Motor neuron (in vitro differentiated cells): ENCODE results near the gene DEDD2. TPM values are rescaled to one million over a fixed set of nuclear protein-coding genes. Genes with fewer than 3 reads are reported as not detected.

Experiments used
- ATAC-seq, 8 experiments: fragments of 200-7000 bp; cut with Tn5 transposase; replicated peaks in 6 of 8; 2 replicates each; pipeline ENCODE4 v1.8.0; 2021; ENCODE audit warnings: mild to moderate bottlenecking in 8 of 8, moderate library complexity in 8 of 8
- H3K27ac ChIP-seq, 2 donors: fragments of 250-450 bp; sonication (Bioruptor Pico); 2 replicates each; pipeline ENCODE4 v1.9.0; 2021; ENCODE audit warnings: antibody characterized with exemption in 2 of 2, mild to moderate bottlenecking in 2 of 2, moderate library complexity in 1 of 2
- H3K4me1 ChIP-seq, 2 donors: fragments of 250-450 bp; sonication (Bioruptor Pico); replicated peaks in 1 of 2; 2 replicates each; pipeline ENCODE4 v1.6.1; 2021; ENCODE audit warnings: antibody characterized with exemption in 2 of 2, mild to moderate bottlenecking in 2 of 2, moderate library complexity in 1 of 2
- H3K4me3 ChIP-seq, 5 donors: fragments of 250-450 bp; sonication (Bioruptor Pico); 2 replicates each; pipeline ENCODE4 v1.9.0; 2021; ENCODE audit warnings: antibody characterized with exemption in 5 of 5, mild to moderate bottlenecking in 5 of 5, moderate library complexity in 4 of 5
- WGBS, 10 experiments: fragments of 450-650 bp; shearing (Covaris generic); methylation state at CpG; one replicate each; pipeline ENCODE4 v1.0.0; 2022; 5-methylcytosine and 5-hydroxymethylcytosine counted together
- in situ Hi-C, 9 experiments: fragments of 400-800 bp; cut with MboI; loops; one replicate each; pipeline ENCODE4 v1.15.0; 2021; ENCODE audit warnings: low sequenced_read_pairs in 9 of 9, low pct_unique_long_range_greater_than_20kb in 2 of 9; ENCODE audit not compliant: unreplicated experiment in 9 of 9
- total RNA-seq, 8 experiments: library from RNA; unstranded; fragments of 300-600 nt; gene quantifications; 2 replicates each; pipeline versions ENCODE4 v1.2.3 to v1.2.4, GENCODE V29; 2022

The DEDD2 gene
- total RNA-seq, 8 experiments from 2014 or later = 17.9 to 35.9 (median 24.7) TPM

GRCh38 chr19:42229855-42230351 is 12.4 kb upstream of the DEDD2 start:
- in situ Hi-C loops = no loop called here
- ATAC-seq = peak in 6 of 8 experiments; percentile 5 to 89 (median 42)
- H3K4me1 ChIP-seq = peaks cover 0 to 3% of the 10 kb centered on the region in 2 donors
- WGBS, 10 experiments = no CpG with 5 or more reads among the region's 8 CpGs
- peak overlapping the region in 1 of 2 donors; percentile 41 for H3K27ac ChIP-seq
- no peak overlapping the region for H3K4me3 ChIP-seq

GRCh38 chr19:42229301-42229854 is 11.9 kb upstream of the DEDD2 start:
- peaks cover 0 to 3% of the 10 kb centered on the region in 2 donors for H3K4me1 ChIP-seq
- in situ Hi-C loops = no loop called here
- H3K27ac ChIP-seq = no peak overlapping the region
- peak in 1 of 8 experiments; percentile 11 for ATAC-seq
- 40 to 100% (median 100%) methylated on average over 1 to 3 of the region's 4 CpGs; no CpG with 5 or more reads in 4 of the 10 experiments for WGBS, 10 experiments
- no peak overlapping the region for H3K4me3 ChIP-seq

DNA sequence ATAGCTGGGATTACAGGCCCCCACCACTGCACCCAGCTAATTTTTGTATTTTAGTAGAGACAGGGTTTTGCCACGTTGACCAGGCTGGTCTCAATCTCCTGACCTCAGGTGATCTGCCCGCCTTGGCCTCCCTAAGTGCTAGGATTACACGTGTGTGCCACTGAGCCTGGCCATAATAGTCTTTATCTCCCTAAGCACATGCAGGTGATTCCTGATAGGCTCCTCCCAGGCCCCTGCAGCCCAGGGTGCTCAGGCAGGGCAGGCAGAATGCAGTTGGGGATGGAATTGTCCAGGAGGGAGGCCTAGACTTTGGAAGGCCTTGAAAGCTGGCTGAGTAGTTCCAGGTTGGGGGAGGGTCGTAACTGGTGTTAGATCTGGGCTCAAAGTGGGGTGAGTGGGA is 11.2 kb upstream of the DEDD2 start:
- 100% methylated on average over 1 of the region's 4 CpGs; no CpG with 5 or more reads in 7 of the 10 experiments for WGBS, 10 experiments
- Histone ChIP-seq H3K4me3 (no peak overlapping the region), H3K4me1 (peaks cover 0 to 3% of the 10 kb centered on the region in 2 donors), H3K27ac (no peak overlapping the region)
- ATAC-seq = no peak
- in situ Hi-C loops = no loop called here

- Histone ChIP-seq H3K4me1 (peaks cover 0 to 3% of the 10 kb centered on the region in 2 donors), H3K27ac (no peak overlapping the region), H3K4me3 (no peak overlapping the region)
- in situ Hi-C loops = no loop called here
- ATAC-seq = no peak
- 100% methylated on average over 1 of the region's 1 CpG; no CpG with 5 or more reads in 9 of the 10 experiments for WGBS, 10 experiments
Measured at GRCh38 chr19:42226886-42227285, 9.4 kb upstream of the DEDD2 start.

DNA sequence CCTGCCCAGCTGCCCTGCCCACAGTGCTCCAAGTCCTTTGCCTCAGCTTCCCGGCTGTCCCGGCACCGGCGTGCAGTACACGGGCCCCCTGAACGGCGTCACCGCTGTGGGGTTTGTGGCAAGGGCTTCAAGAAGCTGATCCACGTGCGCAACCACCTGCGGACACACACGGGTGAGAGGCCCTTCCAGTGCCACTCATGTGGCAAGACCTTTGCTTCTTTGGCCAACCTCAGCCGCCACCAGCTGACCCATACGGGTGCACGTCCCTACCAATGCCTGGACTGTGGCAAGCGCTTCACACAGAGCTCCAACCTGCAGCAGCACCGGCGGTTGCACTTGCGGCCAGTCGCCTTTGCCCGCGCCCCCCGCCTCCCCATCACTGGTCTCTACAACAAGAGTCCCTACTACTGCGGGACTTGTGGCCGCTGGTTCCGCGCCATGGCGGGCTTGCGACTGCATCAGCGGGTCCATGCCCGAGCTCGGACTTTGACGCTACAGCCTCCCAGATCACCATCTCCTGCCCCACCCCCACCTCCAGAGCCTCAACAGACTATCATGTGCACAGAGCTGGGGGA is 8.3 kb upstream of the DEDD2 start:
- H3K4me3 ChIP-seq = no peak overlapping the region
- 88% methylated on average over 5 of the region's 33 CpGs; no CpG with 5 or more reads in 9 of the 10 experiments for WGBS, 10 experiments
- H3K4me1 ChIP-seq = peaks cover 3 to 5% of the 10 kb centered on the region in 2 donors
- peak in 2 of 8 experiments; percentile 10 to 20 for ATAC-seq
- in situ Hi-C loops = no loop called here
- H3K27ac ChIP-seq = no peak overlapping the region

GRCh38 chr19:42224940-42225717 is 7.7 kb upstream of the DEDD2 start:
- ATAC-seq = peak in 2 of 8 experiments; percentile 5 to 6
- WGBS, 10 experiments = 80 to 100% (median 96%) methylated on average over 1 to 8 of the region's 37 CpGs; no CpG with 5 or more reads in 2 of the 10 experiments
- Histone ChIP-seq H3K27ac (no peak overlapping the region), H3K4me3 (no peak overlapping the region), H3K4me1 (peaks cover 3 to 5% of the 10 kb centered on the region in 2 donors)
- in situ Hi-C loops = loop anchor here in 2 of 9 experiments (25.0 kb wide), 1 partner anchor 113 kb away; no protein-coding TSS in a partner anchor

GRCh38 chr19:42220751-42221097 is 3.2 kb upstream of the DEDD2 start:
- 0% methylated on average over 1 to 5 of the region's 6 CpGs; no CpG with 5 or more reads in 1 of the 10 experiments for WGBS, 10 experiments
- in situ Hi-C loops = loop anchor here in 2 of 9 experiments (25.0 kb wide), 1 partner anchor 108 kb away; no protein-coding TSS in a partner anchor

DNA sequence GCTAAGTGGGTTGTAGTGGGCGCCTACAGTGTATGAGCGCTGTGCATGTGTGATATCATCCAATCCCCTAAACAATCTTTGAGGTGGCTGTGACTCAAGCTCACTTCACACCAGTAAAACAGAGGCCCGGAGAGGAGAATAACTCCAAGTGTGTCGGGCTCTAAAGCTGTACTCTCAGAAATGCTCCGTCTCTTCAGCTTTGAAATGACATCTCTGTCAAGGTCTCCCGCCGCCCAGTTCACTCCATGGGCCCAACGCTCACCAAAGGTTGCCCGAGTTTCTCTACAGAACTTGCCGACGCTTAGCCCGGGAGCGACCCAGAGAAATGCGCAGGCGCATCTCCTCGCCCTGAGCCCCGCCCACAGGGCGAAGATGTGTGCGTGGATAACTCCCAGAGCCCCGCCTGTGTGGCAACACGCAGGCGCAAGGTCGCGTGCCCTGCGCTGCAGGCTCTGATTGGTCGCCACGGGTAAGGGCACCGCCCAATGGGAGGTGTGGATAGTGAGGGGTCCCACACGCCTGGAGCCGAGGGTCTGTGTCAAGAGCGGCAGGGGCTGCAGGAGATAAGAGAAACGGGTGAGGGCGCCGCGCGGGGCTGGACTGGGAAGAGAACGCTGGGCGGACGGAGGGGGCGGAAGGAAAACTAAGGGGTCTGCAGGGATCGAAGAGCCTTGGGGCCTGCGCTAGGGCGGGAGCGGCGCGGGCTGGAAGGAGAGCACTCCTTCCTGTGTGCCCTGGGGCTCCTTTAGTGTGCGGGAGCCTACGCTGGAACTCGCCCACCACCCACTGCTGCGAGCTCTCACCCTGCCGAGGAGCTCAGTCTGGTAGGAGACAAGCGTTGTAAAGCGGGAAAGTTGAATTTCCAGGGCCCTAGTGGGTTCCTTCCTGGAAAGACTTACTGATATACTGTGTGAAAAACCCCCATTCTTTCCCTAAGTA is 2.6 kb upstream of the DEDD2 start, which contains the start of gene ZNF526:
Gene ZNF526 (plus strand): TSS at position 501 of the 939 bp plus-strand sequence. CDS start 4,092 bp downstream, outside the sequence.
- Histone ChIP-seq H3K4me1 (peaks cover 22% of the 10 kb centered on the region in 2 donors), H3K4me3 (peak within 1 kb of the TSS; percentile 52 to 88 (median 69)), H3K27ac (peak within 1 kb of the TSS; percentile 72 to 80)
- 0 to 40% (median 0%) methylated on average over 1 to 9 of the region's 53 CpGs; no CpG with 5 or more reads in 3 of the 10 experiments for WGBS, 10 experiments
- ATAC-seq = peak; percentile 76 to 89 (median 83)
- in situ Hi-C loops = loop anchor here in 2 of 9 experiments (25.0 kb wide), 1 partner anchor 108 kb away; no protein-coding TSS in a partner anchor

More at GRCh38 chr19:42220751-42221097, 3.2 kb upstream of the DEDD2 start:
- peaks cover 22% of the 10 kb centered on the region in 2 donors for H3K4me1 ChIP-seq
- H3K27ac ChIP-seq = peak overlapping the region; percentile 72 to 80
- H3K4me3 ChIP-seq = peak overlapping the region; percentile 52 to 88 (median 69)
- ATAC-seq = no peak

- peak overlapping the region; percentile 68 to 89 (median 80) for H3K4me3 ChIP-seq
- H3K27ac ChIP-seq = peak overlapping the region; percentile 69 to 84
- peak; percentile 7 to 35 (median 20) for ATAC-seq
- 4 to 10% methylated on average over 4 to 23 of the region's 79 CpGs; no CpG with 5 or more reads in 8 of the 10 experiments for WGBS, 10 experiments
- H3K4me1 ChIP-seq = peaks cover 22% of the 10 kb centered on the region in 2 donors
- in situ Hi-C loops = loop anchor here in 2 of 9 experiments (25.0 kb wide), 1 partner anchor 105 kb away; no protein-coding TSS in a partner anchor
Measured at GRCh38 chr19:42216653-42217519, 591 bp downstream of the DEDD2 start.

DNA sequence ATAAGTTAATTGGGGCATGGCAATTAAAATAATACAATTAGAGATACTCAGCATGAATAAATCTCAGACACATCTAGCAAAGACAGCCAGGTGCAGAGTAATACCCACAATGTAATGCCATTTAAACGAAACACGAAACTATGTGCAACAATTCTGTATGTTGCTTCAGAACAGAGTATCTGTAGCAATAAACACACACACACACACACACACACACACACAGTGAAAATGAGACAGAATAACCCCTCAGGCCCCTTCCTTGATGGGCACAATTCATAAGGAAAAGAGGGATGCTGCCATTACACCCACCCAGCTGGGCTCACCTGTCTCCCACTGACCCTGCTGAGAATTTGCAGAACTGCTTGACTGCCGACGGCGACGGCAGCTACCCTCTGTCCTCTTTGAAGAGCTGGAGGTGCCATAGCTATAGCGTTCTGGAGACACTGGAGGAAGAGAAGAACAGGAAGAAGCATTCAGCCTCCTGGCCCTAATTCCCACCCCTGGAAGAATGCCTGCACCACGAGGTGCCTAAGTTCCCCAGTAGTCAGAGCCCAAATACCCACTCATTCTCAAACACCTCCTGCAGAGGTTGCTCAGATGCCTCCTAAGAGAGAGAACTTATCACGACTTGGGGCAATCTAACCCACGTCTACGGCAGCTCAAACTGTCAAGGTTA is 2.5 kb downstream of the DEDD2 start:
- ATAC-seq = no peak
- H3K27ac ChIP-seq = no peak overlapping the region
- 75 to 100% (median 99%) methylated on average over 1 to 9 of the region's 11 CpGs; no CpG with 5 or more reads in 2 of the 10 experiments for WGBS, 10 experiments
- in situ Hi-C loops = loop anchor here in 2 of 9 experiments (25.0 kb wide), 1 partner anchor 103 kb away; no protein-coding TSS in a partner anchor
- H3K4me3 ChIP-seq = peak overlapping the region in 1 of 5 donors; percentile 84
- peaks cover 17 to 22% of the 10 kb centered on the region in 2 donors for H3K4me1 ChIP-seq
